ENCODE measurements around the gene ALG1L2.
"Not testable (repeated sequence)": the region's sequence is repeated elsewhere in the genome, so short reads cannot be mapped to it uniquely, and the experiment has no call there.

Gene ALG1L2

DNA sequence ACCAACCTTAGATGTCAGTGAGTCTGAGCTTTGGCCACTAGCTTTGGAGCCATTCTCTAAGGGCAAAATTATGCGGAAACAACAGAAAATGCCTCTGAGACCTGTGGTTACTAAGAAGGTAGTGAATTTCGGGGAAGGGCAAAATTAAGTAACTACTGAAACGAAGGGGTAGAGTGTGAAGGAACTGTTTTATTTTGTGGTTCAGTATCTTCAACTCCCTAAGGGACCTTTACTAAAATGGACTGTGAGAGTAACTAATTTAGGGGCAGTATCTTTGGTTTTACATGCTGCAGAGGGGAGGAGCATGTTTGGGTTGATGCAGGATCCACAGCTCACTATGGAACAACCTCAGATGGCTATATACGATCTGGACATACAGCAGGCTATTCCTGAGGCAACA lies 8.0 kb upstream of the ALG1L2 start:
- H3K27ac ChIP-seq = no peak overlapping the region
- TF ChIP-seq, protein P1, sequence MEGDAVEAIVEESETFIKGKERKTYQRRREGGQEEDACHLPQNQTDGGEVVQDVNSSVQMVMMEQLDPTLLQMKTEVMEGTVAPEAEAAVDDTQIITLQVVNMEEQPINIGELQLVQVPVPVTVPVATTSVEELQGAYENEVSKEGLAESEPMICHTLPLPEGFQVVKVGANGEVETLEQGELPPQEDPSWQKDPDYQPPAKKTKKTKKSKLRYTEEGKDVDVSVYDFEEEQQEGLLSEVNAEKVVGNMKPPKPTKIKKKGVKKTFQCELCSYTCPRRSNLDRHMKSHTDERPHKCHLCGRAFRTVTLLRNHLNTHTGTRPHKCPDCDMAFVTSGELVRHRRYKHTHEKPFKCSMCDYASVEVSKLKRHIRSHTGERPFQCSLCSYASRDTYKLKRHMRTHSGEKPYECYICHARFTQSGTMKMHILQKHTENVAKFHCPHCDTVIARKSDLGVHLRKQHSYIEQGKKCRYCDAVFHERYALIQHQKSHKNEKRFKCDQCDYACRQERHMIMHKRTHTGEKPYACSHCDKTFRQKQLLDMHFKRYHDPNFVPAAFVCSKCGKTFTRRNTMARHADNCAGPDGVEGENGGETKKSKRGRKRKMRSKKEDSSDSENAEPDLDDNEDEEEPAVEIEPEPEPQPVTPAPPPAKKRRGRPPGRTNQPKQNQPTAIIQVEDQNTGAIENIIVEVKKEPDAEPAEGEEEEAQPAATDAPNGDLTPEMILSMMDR (conservative IDR thresholded peaks at IDR 0.05) = no peak

DNA sequence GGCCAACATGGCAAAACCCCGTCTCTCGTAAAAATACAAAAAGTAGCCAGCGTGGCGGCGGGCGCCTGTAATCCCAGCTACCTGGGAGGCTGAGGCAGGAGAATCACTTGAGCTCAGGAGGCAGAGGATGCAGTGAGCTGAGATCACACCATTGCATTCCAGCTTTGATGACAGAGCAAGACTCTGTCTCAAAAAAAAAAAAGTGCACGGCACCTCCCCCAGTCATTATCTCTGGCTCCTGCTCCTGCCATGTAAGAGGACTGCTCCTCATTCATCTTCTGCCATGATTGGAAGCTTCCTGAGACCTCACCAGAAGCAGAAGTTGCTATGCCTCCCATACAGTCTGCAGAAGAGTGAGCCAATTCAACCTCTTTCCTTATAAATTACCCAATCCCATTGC lies 4.0 kb upstream of the ALG1L2 start:
- no peak overlapping the region for H3K27ac ChIP-seq
- TF ChIP-seq, protein P1 (conservative IDR thresholded peaks at IDR 0.05) = no peak

DNA sequence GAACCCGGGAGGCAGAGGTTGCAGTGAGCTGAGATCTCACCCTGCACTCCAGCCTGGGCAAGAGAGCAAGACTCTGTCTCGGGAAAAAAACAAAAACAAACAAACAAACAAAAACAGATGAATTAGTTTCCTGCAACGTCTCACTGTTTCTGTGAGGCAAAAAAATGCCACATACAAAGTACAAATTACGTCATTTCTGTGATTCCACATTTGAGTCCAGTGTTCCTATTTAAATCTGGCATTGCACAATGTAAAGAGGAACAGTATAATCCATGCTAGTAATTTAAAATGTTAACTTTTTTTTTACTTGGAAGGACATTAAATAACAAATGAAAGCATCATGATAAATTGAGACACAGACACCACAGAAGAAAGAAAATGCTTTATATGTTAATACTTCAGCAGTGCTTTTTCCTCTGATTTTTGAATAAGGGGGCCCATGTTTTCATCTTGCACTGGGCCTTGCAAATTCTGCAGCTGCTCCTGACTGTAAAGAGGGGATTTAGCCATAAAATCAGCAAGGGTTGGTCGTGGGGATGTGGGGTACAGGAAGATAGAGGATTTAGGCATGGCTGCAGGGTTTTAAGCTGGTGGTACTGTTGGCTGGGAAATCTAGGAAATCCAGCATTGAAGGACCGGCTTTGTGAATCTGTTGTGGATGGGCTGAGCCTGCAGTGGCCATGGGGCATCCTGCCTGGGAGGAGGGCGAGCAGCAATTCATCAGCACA lies 1.9 kb downstream of the ALG1L2 start:
- not testable (repeated sequence) for H3K27ac ChIP-seq

DNA sequence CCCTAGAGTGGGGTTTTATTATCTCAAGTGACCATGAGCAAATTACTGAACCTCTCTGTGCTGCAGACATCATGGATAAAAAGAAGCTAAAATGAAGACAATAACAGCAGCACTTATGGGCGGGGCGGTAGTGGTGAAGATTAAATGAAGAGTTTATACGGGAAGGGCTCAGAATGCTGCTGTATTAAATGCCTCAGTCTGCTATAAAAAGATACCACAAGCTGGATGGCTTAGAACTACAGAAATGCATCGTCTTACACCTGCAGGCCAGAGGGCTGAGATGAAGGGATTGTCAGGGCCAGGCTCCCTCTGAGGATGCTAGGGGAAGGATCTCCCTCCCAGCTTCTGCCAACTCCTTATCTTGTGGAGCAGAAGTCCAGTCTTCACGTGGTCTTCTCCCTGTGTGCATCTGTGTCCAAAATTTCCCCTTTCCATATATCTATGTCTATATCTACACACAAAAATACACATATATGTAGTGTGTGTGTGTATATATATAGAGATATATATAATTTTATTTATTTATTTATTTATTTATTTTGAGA lies 2.9 kb downstream of the ALG1L2 start:
- no peak overlapping the region for H3K27ac ChIP-seq
- TF ChIP-seq, protein P1 (conservative IDR thresholded peaks at IDR 0.05) = no peak

DNA sequence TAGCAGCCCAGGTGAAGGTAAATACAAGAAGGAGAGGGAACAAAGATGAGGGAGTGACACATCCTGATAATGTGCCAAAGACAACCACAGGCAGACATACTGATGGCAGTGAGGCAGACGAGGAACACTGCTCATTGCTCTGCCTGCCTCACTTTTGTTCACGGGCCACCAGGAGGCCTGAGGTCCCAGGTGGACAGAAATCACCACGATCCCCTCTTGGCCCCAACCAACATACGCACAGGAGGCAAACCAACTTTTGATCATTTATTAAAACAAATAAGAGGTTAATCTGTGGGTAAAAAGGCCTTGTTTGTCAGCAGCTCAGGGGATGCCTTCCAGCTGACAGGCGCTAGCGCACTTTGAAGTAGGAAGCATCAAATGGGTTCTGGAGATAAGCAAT lies 4.2 kb downstream of the ALG1L2 start:
- H3K27ac ChIP-seq = no peak overlapping the region
- TF ChIP-seq, protein P1 (conservative IDR thresholded peaks at IDR 0.05) = no peak

DNA sequence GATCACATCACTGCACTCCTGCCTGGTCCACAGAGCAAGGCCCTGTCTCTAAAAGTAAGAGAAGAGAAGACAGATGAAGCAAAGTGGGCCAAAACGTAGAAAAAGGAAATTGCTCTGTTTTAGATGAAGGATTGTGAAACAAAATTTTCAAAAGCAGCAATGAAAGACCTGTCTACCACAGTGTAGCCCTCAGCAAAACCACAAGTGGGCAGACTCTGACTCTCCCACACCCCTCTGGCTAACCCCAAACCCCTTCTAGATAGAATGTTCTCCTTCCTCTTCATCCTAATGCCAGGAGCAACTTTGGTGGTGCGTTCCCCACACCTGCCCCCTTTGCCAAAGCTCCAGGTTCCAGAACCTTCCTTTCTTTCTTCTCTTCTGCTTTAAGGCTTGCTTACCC lies 5.0 kb downstream of the ALG1L2 start:
- H3K27ac ChIP-seq = not testable (repeated sequence)

DNA sequence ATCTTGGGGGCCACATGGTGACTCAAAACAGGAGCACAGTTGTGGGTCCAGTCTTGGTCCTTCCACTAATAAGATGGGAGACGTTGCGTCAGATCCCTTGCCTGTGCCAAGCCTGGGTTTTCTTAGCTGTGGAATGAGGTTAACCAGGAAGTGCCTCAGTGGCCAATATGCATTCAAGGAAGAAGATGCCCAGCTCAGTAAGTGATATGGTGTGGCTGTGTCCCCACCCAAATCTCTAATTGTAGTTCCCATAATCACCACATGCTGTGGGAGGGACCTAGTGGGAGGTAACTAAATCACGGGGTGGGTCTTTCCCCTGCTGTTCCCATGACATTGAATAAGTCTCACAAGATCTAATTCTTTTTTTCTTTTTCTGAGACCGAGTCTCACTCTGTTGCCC lies 6.4 kb downstream of the ALG1L2 start:
- no peak overlapping the region for H3K27ac ChIP-seq
- TF ChIP-seq, protein P1 (conservative IDR thresholded peaks at IDR 0.05) = no peak

DNA sequence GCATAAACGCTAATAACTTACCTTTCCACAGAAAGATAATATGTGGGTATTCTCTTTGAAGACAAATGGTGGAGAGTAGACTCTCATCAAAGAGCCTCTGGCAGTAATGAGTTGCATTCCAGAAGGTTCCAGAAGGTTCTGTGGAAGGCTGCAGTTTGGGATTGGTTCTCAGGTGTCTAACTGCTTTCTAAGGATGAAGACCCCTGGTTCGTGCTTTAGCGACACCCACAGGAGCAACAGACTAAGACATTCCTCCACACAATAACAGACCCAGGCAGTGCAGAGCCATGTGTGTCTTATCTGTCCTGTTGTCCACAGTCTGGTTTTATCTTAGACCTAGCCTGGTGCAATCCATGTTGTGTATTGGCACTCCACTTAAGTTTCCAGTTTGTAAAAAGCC lies 9.1 kb downstream of the ALG1L2 start:
- H3K27ac ChIP-seq = not testable (repeated sequence)

DNA sequence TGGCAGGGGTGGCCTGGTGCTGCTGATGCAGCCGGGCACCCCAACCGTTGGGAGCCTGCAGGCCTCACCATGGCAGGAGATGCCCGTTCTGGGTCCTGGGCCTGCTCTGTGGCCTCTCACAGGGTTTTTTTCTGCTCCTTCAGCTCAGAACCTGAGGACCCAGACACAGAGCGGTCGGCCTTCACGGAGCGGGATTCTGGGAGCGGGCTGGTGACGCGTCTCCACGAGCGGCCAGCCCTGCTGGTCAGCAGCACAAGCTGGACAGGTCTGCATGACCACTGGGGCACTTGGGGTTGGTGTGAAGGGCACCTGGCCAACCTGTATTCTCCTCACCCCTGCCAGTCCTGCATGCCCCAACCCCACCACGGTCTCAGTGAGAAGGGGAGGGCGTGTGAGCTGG lies 10.3 kb downstream of the ALG1L2 start:
- TF ChIP-seq, protein P1 (conservative IDR thresholded peaks at IDR 0.05) = no peak
- H3K27ac ChIP-seq = no peak overlapping the region
